Heart left ventricle (tissue), 16 donors: Measurements from ENCODE around the gene BTBD16. TPM values are rescaled to one million over a fixed set of nuclear protein-coding genes. Genes with fewer than 3 reads are reported as not detected.

ENCODE experiments used
- ATAC-seq, 4 donors: fragments of 200-7000 bp; cut with Tn5 transposase; one replicate each; pipeline ENCODE4 v1.9.1; 2020 to 2022; ENCODE audit warnings: moderate library complexity in 4 of 4, mild to moderate bottlenecking in 3 of 4, moderate number of reproducible peaks in 1 of 4
- DNase-seq, 5 donors: peaks; one replicate each; pipeline ENCODE4 v3.0.0-alpha.2; 2020
- H3K27ac ChIP-seq, 12 donors: fragments of 200-600 bp; sonication (generic) in 4 of 12; one replicate each; pipeline versions ENCODE4 v1.5.0 to v1.8.0; 2016 to 2022; ENCODE audit warnings: mild to moderate bottlenecking in 2 of 12
- H3K27me3 ChIP-seq, 9 donors: fragments of 200-600 bp; sonication (generic) in 2 of 9; one replicate each; pipeline versions ENCODE4 v1.5.1 to v1.8.0; 2016 to 2022; ENCODE audit warnings: mild to moderate bottlenecking in 3 of 9
- H3K36me3 ChIP-seq, 9 donors: fragments of 200-600 bp; sonication (generic) in 2 of 9; one replicate each; pipeline versions ENCODE4 v1.5.0 to v1.8.0; 2018 to 2022; ENCODE audit warnings: mild to moderate bottlenecking in 2 of 9
- H3K4me1 ChIP-seq, 12 donors: fragments of 200-600 bp; sonication (generic) in 4 of 12; one replicate each; pipeline versions ENCODE4 v1.5.0 to v1.8.0; 2016 to 2022; ENCODE audit warnings: mild to moderate bottlenecking in 3 of 12
- H3K4me3 ChIP-seq, 12 donors: fragments of 200-600 bp; sonication (generic) in 4 of 12; one replicate each; pipeline versions ENCODE4 v1.5.0 to v1.8.0; 2017 to 2022; ENCODE audit warnings: mild to moderate bottlenecking in 9 of 12, moderate library complexity in 4 of 12
- H3K9me3 ChIP-seq, 12 donors: fragments of 200-600 bp; sonication (generic) in 4 of 12; one replicate each; pipeline versions ENCODE4 v1.5.0 to v1.8.0; 2016 to 2022; ENCODE audit warnings: mild to moderate bottlenecking in 1 of 12
- POLR2A ChIP-seq, 2 donors: fragments of 450-650 bp; IDR thresholded peaks; one replicate each; pipeline ENCODE4 v1.6.1; 2017; ENCODE audit warnings: antibody characterized with exemption in 2 of 2, mild to moderate bottlenecking in 2 of 2, moderate library complexity in 2 of 2
- WGBS, 4 donors: extraction: QIAGEN DNeasy Blood & Tissue Kit in 2 of 4; methylation state at CpG; one replicate each; pipeline versions ENCODE4 v1.1.5 to v1.1.7; 2013 to 2018; 5-methylcytosine and 5-hydroxymethylcytosine counted together
- intact Hi-C, 10 donors: fragments of 100-400 bp; cut with DNase I; formaldehyde crosslinking; loops; one replicate each; pipeline versions ENCODE4 v1.11.1 to v1.14.2; 2022
- polyA plus RNA-seq, 2 donors: library from polyadenylated mRNA; stranded (reverse); fragments of 200-250 nt; gene quantifications; one replicate each; pipeline ENCODE4 v1.2.3, GENCODE V29; 2013
- total RNA-seq, 9 donors: library from RNA; depleted of rRNA in 2 of 9; stranded (reverse); fragments of >200 nt in 2 of 9; fragmentation: NEBNext Ultra II Directional in 3 of 9; extraction: Animal tissue kit (Norgen Biotek cat#: 25700) in 3 of 9; gene quantifications; one replicate each; pipeline versions ENCODE4 v1.1.0 to v1.2.4, GENCODE V29; 2016 to 2023
- TF ChIP-seq, protein P1 (sequence below), 12 donors: fragments of 200-600 bp; sonication (generic) in 4 of 12; IDR thresholded peaks; one replicate each; pipeline versions ENCODE4 v1.5.0 to v1.8.0; 2018 to 2022; ENCODE audit warnings: antibody characterized with exemption in 12 of 12, mild to moderate bottlenecking in 5 of 12
- donor health status: ischemic (EF 13 %, LVEDD 7.1; RV severe dilation, severe dysfunction).
- donor health status: healthy with polysubstance abuse.
- donor health status: DM: no; HTN: yes; CAD: no.
- donor health status: DM: no; HTN: no; CAD: no.
- donor health status: ischemic (EF 25% LVEDD 6.9; RV normal size, moderate dysfunction).
- donor health status: ischemic (EF 25% LVEDD 5.7; RV mildly dilated, moderate dysfunction).
- donor health status: healthy.
- donor health status: DM: yes; HTN: yes; CAD: no.
- donor health status: ischemic (EF 35%, LVEDD 5.7; RV mildly dilated, moderate dysfunction).
- donor health status: nonischemic (EF 11% LVEDD 7.7; RV severe dilation, severe dysfunction).
- donor health status: DM: yes; HTN: yes; CAD: no.
- donor health status: PGD.
- donor health status: ischemic (EF 29% LVEDD 5.4; RV normal size, mild dysfunction).
- donor health status: nonischemic (EF 23%, LVEDD 6.1; RV moderate dilation, normal function).

BTBD16 gene
- total and polyA plus RNA-seq, 11 donors: 0.23 to 0.25 TPM; not detected in 9

DNA sequence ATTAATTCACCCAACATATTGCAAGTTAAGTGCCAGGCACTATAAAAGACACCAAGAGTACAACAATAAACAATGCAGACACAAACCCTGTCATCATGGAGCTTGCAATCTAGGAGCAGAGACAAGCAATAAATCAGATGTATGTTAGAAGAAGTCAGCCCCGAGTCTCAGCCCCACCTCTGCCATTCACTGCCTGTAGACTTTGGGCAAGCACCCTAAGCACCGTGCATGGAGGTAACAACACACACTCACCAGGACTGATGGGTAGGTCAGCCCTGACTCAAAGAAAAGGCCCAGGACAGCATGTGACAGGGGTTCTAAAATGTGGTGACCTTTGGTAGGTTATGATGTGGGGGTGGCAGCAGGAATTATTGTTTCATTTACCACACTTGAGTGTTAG, 54.1 kb downstream of the BTBD16 start:
- no peaks in the 10 kb centered on the region for H3K36me3 ChIP-seq
- TF ChIP-seq POLR2A (IDR thresholded peaks at IDR 0.05): no peak
- H3K4me1 ChIP-seq: no peaks in the 10 kb centered on the region
- no peaks in the 10 kb centered on the region for H3K27me3 ChIP-seq
- ATAC-seq (no peak), DNase-seq (no peak)
- peaks cover 0 to 13% (median 4%) of the 10 kb centered on the region in 12 donors for H3K9me3 ChIP-seq
- 93 to 100% (median 96%) methylated on average over 2 of the region's 2 CpGs for WGBS, 4 donors
- H3K4me3 ChIP-seq: no peak overlapping the region
- intact Hi-C loops: no loop called here
- H3K27ac ChIP-seq: no peak overlapping the region

DNA sequence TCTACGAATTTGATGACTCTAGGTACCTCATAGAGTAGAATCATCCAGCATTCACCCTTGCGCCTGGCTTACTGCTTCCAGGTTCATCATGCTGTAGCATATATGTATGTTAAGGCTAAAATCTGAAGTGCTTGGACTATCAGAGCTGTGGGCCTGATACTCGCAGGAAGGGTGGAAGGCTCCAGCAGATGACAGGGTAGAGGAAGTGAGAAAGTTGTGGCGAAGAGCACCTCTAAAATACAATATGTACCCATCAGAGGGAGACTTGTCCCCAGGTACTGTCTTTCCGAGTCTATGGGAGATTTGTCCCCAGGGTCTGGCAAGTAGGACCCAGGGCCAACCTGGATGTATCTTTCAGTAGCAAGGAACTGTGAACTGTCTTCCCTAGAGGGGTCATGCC, 55.3 kb downstream of the BTBD16 start:
- H3K4me3 ChIP-seq: no peak overlapping the region
- TF ChIP-seq POLR2A (IDR thresholded peaks at IDR 0.05): no peak
- TF ChIP-seq, protein P1, sequence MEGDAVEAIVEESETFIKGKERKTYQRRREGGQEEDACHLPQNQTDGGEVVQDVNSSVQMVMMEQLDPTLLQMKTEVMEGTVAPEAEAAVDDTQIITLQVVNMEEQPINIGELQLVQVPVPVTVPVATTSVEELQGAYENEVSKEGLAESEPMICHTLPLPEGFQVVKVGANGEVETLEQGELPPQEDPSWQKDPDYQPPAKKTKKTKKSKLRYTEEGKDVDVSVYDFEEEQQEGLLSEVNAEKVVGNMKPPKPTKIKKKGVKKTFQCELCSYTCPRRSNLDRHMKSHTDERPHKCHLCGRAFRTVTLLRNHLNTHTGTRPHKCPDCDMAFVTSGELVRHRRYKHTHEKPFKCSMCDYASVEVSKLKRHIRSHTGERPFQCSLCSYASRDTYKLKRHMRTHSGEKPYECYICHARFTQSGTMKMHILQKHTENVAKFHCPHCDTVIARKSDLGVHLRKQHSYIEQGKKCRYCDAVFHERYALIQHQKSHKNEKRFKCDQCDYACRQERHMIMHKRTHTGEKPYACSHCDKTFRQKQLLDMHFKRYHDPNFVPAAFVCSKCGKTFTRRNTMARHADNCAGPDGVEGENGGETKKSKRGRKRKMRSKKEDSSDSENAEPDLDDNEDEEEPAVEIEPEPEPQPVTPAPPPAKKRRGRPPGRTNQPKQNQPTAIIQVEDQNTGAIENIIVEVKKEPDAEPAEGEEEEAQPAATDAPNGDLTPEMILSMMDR (IDR thresholded peaks at IDR 0.05): no peak
- no peak for ATAC-seq
- H3K27ac ChIP-seq: no peak overlapping the region
- WGBS, 4 donors: 90 to 95% (median 92%) methylated on average over 5 of the region's 5 CpGs
- no peaks in the 10 kb centered on the region for H3K27me3 ChIP-seq
- peaks cover 0 to 1% (median 0%) of the 10 kb centered on the region in 12 donors for H3K9me3 ChIP-seq
- DNase-seq: no peak
- H3K4me1 ChIP-seq: no peaks in the 10 kb centered on the region
- H3K36me3 ChIP-seq: no peaks in the 10 kb centered on the region
- intact Hi-C loops: no loop called here

DNA sequence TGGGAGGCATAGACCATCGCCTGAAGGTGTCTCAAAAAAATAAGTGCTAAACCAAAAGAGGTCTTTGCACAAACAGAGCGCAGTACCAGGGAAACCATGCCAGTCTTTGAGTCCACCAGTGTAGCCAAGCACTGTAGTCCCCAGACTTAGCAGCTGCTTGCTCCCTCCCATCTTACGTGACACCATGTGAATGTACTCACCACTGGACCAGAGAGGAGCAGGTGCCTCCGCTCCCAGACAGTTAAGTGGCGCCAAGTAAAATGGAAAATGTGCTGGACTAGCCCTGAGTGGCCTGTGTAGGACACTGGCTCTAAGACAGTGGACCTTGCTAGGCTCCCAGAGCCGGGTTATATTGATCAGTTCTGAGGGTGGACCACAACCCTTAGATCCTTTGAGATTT, 55.7 kb downstream of the BTBD16 start:
- no peaks in the 10 kb centered on the region for H3K9me3 ChIP-seq
- WGBS, 4 donors: 78 to 98% (median 90%) methylated on average over 6 of the region's 6 CpGs
- no peaks in the 10 kb centered on the region for H3K36me3 ChIP-seq
- no peaks in the 10 kb centered on the region for H3K27me3 ChIP-seq
- no peak overlapping the region for H3K27ac ChIP-seq
- H3K4me1 ChIP-seq: no peaks in the 10 kb centered on the region
- no peak overlapping the region for H3K4me3 ChIP-seq
- no peak for TF ChIP-seq POLR2A (IDR thresholded peaks at IDR 0.05)
- TF ChIP-seq, protein P1 (IDR thresholded peaks at IDR 0.05): no peak
- DNase-seq (no peak), ATAC-seq (no peak)
- intact Hi-C loops: no loop called here

DNA sequence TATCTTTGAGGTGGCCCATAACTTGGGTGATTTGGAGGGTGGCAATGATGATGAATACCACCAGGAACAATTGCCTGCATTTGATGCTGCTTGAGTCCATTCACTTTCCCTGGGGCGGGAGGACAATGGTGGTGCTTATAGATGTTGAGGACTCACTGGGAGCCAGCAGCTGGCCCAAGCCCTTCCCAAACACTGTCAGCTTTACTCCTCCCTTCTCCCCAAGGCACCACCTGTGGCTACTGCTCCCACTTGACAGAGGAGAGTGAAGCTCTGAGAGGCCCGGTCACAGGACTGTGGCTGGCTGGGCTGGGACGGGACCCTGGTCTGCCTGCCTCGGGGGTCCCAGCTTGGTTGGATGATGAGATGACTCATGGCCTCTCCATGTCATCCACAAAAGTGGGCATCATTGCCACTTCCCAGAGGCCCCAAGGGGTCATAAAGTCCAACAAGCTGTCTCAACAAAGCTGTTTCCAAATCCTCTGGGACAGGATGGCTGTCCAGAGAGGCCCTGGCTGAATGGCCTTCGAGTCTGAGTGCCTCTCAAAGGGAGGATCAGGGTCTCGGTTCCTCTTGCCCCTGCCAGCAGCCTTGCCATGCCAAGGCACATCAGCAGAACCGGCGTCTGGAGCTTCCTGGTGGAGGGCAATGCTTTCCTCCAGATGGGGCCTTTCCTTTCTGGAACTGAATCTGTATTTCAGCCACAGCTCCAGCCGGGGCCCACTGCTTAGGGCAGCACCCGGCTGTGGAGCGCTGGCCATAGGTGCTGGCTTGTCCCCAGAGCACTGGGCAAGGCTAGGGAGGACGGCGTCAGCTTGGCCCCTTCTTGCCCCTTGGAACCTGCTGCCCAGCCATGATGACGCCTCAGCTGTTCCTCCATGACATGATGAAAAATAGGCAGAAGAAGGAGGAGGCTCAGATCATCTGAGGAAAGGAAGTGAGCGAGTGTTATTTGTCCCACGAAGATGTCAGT, 56.4 kb downstream of the BTBD16 start:
- TF ChIP-seq POLR2A (IDR thresholded peaks at IDR 0.05): no peak
- TF ChIP-seq, protein P1 (IDR thresholded peaks at IDR 0.05): no peak
- intact Hi-C loops: no loop called here
- no peak overlapping the region for H3K4me3 ChIP-seq
- no peaks in the 10 kb centered on the region for H3K9me3 ChIP-seq
- H3K4me1 ChIP-seq: no peaks in the 10 kb centered on the region
- no peak for ATAC-seq
- no peak for DNase-seq
- no peak overlapping the region for H3K27ac ChIP-seq
- no peaks in the 10 kb centered on the region for H3K27me3 ChIP-seq
- WGBS, 4 donors: 90 to 96% (median 92%) methylated on average over 10 to 16 of the region's 16 CpGs
- no peaks in the 10 kb centered on the region for H3K36me3 ChIP-seq
